Breast epithelium (tissue), 3 donors: ENCODE measurements around the gene FABP3.

Experiments
- CTCF ChIP-seq, 3 donors: fragments of 450-650 bp; IDR thresholded peaks; one replicate each; pipeline ENCODE4 v1.5.1; 2016 to 2017; ENCODE audit warnings: antibody characterized with exemption in 3 of 3, mild to moderate bottlenecking in 3 of 3, moderate library complexity in 3 of 3
- POLR2A ChIP-seq: fragments of 450-650 bp; IDR thresholded peaks from one replicate; pipeline ENCODE4 v1.6.1; 2016; ENCODE audit warnings: antibody characterized with exemption, mild to moderate bottlenecking, moderate library complexity

DNA sequence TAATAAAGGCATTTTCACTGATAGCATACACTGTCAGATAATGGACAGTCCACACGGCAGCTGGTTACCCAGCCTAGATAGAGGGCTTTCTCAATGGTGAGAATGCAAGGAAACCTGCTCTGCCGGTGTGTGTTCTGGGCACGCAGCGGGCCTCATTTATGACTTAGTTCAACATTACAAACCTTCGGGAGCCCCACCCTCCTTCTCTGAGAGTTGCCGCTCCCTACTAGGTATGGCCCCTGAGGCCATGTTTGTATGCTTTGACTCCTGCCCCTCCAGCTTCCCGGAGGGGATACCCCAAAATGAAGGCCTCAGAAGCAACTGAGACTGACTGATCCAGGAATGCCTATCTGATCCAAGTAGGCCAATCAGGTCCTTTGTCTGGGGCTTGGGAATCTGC lies 17.2 kb upstream of the FABP3 start:
- no peak for TF ChIP-seq CTCF (IDR thresholded peaks at IDR 0.05)
- TF ChIP-seq POLR2A: no peak
